Activated CD4-positive, alpha-beta T cell treated with anti-CD3 and anti-CD28 coated beads, Interleukin-2, amount 10 ng/mL, durations not matched to agents 24 days and 14 days (primary cell): ENCODE measurements around the gene MAP3K19. TPM values are rescaled to one million over a fixed set of nuclear protein-coding genes. Genes with fewer than 3 reads are reported as not detected.
"Not testable (repeated sequence)": the region's sequence is repeated elsewhere in the genome, so short reads cannot be mapped to it uniquely, and the experiment has no call there.

ENCODE experiments used
- DNase-seq: peaks from one replicate; pipeline ENCODE4 v3.0.0; 2022
- H3K27ac Mint-ChIP-seq: one replicate; pipeline ENCODE4 v1.8.0; 2022; ENCODE audit warnings: mild to moderate bottlenecking, mixed read lengths
- H3K27me3 Mint-ChIP-seq: one replicate; pipeline ENCODE4 v1.8.0; 2022; ENCODE audit warnings: mixed read lengths
- H3K36me3 Mint-ChIP-seq: one replicate; pipeline ENCODE4 v1.8.0; 2022; ENCODE audit warnings: low read depth, mild to moderate bottlenecking, mixed read lengths
- H3K4me1 Mint-ChIP-seq: one replicate; pipeline ENCODE4 v1.8.0; 2021; ENCODE audit warnings: mixed read lengths
- H3K4me3 Mint-ChIP-seq: one replicate; pipeline ENCODE4 v1.8.0; 2022; ENCODE audit warnings: mild to moderate bottlenecking, moderate library complexity, mixed read lengths
- H3K9me3 Mint-ChIP-seq: one replicate; pipeline ENCODE4 v1.8.0; 2021; ENCODE audit warnings: mixed read lengths
- intact Hi-C: fragments of 100-400 bp; cut with micrococcal nuclease; formaldehyde crosslinking; loops from one replicate; pipeline ENCODE4 v1.15.1; 2023
- total RNA-seq: library from RNA; stranded (reverse); gene quantifications from 2 replicates; pipeline ENCODE4 v1.2.3, GENCODE V29; 2022

MAP3K19 gene
- total RNA-seq, 1 donor from 2014 or later, result not detected

DNA sequence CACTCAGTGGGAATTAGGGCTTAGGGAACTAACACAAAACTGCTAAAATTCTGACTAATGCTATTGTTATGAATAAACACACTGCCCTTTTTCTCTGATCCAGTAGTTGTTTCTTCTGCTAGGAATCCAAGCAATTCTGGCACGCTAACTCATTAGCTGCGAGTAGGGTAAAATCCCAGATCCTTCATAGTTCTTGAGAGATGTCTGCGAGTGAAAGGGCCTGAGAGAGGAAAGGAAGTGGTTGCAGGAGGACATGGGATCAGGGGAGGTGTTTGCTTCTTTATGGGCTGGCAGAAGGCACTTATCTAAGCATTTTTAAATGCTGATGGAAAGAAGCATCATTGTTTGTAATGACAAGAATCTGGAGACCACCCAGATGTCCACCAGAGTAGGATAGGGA lies 9.4 kb downstream of the MAP3K19 start:
- intact Hi-C loops, result no loop called here
- no peak overlapping the region for H3K27ac Mint-ChIP-seq
- H3K4me1 Mint-ChIP-seq, result no peaks in the 10 kb centered on the region
- DNase-seq, result no peak
- peaks cover 1% of the 10 kb centered on the region for H3K27me3 Mint-ChIP-seq
- no peaks in the 10 kb centered on the region for H3K9me3 Mint-ChIP-seq
- H3K36me3 Mint-ChIP-seq, result no peaks in the 10 kb centered on the region
- H3K4me3 Mint-ChIP-seq, result no peak overlapping the region

- H3K27me3 Mint-ChIP-seq, DNase-seq, H3K27ac Mint-ChIP-seq, H3K4me3 Mint-ChIP-seq, H3K36me3 Mint-ChIP-seq, H3K4me1 Mint-ChIP-seq, intact Hi-C loops: not testable (repeated sequence)
- H3K9me3 Mint-ChIP-seq, result peaks cover 11% of the 10 kb centered on the region
These were observed 14.0 kb downstream of the MAP3K19 start for GRCh38 chr2:135033216-135033615.

DNA sequence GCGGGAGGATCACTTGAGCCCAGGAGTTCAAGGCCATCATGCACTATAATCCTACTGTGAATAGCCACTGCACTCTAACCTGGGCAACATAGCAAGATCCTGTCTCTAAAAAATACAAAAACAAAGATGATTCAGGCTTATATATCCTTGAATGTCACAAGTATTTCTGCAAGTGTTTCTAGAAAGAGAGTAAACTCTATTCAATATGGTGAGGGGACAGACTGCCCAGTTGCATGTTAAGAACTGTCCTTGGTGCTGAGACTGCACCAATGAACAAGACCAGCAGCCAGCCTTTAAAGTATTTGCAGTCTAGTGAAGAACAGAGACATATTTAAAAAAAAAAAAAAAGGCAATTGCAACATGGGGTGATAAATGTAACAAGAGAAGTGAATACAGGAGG lies 16.4 kb downstream of the MAP3K19 start:
- intact Hi-C loops, result no loop called here
- H3K4me3 Mint-ChIP-seq, result no peak overlapping the region
- peaks cover 11% of the 10 kb centered on the region for H3K9me3 Mint-ChIP-seq

GRCh38 chr2:135029481-135030134 lies 17.6 kb downstream of the MAP3K19 start:
- peaks cover 2% of the 10 kb centered on the region for H3K4me1 Mint-ChIP-seq
- H3K4me3 Mint-ChIP-seq, result no peak overlapping the region
- H3K27ac Mint-ChIP-seq, result no peak overlapping the region
- DNase-seq, result no peak
- H3K36me3 Mint-ChIP-seq, result no peaks in the 10 kb centered on the region
- H3K27me3 Mint-ChIP-seq, result no peaks in the 10 kb centered on the region
- peaks cover 14% of the 10 kb centered on the region for H3K9me3 Mint-ChIP-seq
- intact Hi-C loops, result no loop called here

More for the DNA sequence above, 16.4 kb downstream of the MAP3K19 start:
- Mint-ChIP-seq H3K36me3 (no peaks in the 10 kb centered on the region), H3K27ac (no peak overlapping the region), H3K4me1 (peaks cover 2% of the 10 kb centered on the region), H3K27me3 (no peaks in the 10 kb centered on the region)
- DNase-seq, result no peak

GRCh38 chr2:135023886-135024485 lies 23.3 kb downstream of the MAP3K19 start:
- Mint-ChIP-seq H3K4me3 (no peak overlapping the region), H3K27me3 (no peaks in the 10 kb centered on the region), H3K4me1 (peaks cover 21% of the 10 kb centered on the region), H3K27ac (no peak overlapping the region), H3K36me3 (no peaks in the 10 kb centered on the region), H3K9me3 (peaks cover 24% of the 10 kb centered on the region)
- intact Hi-C loops, result no loop called here
- no peak for DNase-seq

DNA sequence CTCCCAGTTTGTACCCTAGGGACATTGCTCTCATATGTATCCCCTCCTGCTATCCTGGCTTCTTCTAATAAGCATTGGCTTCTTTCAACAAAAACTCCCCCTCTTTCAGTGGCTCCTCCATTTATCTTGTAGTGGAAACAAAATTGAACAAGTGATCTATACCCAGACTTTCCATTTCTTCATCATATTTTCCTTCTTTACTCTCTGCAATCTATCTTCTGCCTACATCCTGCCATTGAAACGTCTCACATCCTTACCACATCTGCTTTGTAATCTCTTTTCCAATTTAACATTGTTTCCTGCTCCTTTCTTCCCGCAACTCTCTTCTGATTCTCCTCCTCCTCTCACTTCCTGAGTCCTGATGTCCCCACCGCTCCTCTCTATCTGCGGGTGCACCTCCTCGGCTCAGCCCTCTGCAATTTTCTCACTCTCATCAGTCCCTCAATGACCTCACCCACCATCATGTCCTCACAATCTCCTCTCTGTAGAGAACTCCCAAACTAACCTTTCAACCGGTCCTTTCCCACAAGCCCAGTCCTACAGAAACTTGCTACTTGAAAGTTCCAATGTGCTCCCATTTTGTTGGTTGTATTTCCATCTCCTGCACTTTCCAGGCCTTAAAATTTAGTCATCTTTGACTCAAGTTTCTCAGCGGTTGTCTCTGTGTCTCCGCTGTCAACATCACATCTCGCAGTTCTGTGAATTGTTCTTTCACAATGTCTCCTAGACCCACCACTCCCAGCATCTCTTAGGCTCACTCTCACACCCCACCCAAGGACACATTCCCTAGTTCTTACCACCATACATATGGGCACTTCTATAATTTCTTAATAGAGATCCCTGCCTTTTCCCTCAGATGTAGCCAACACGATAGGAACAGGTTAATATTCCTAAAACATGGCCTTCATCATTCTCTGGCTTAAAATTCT lies 24.0 kb downstream of the MAP3K19 start:
- H3K27me3 Mint-ChIP-seq, result no peaks in the 10 kb centered on the region
- H3K27ac Mint-ChIP-seq, result peak overlapping the region; percentile 25
- no peak overlapping the region for H3K4me3 Mint-ChIP-seq
- DNase-seq, result no peak
- H3K36me3 Mint-ChIP-seq, result no peaks in the 10 kb centered on the region
- H3K9me3 Mint-ChIP-seq, result peaks cover 24% of the 10 kb centered on the region
- peaks cover 21% of the 10 kb centered on the region for H3K4me1 Mint-ChIP-seq
- intact Hi-C loops, result no loop called here

GRCh38 chr2:135021618-135022017 lies 25.6 kb downstream of the MAP3K19 start:
- H3K4me1 Mint-ChIP-seq, result peaks cover 19% of the 10 kb centered on the region
- no peak for DNase-seq
- intact Hi-C loops, result no loop called here
- no peaks in the 10 kb centered on the region for H3K36me3 Mint-ChIP-seq
- H3K27ac Mint-ChIP-seq, result no peak overlapping the region
- H3K27me3 Mint-ChIP-seq, result no peaks in the 10 kb centered on the region
- peaks cover 24% of the 10 kb centered on the region for H3K9me3 Mint-ChIP-seq
- H3K4me3 Mint-ChIP-seq, result no peak overlapping the region

GRCh38 chr2:135011633-135012032 lies 35.6 kb downstream of the MAP3K19 start:
- Mint-ChIP-seq H3K27me3 (peaks cover 14% of the 10 kb centered on the region), H3K9me3 (no peaks in the 10 kb centered on the region), H3K27ac (no peak overlapping the region), H3K4me3 (no peak overlapping the region), H3K36me3 (no peaks in the 10 kb centered on the region), H3K4me1 (peaks cover 3% of the 10 kb centered on the region)
- intact Hi-C loops, result no loop called here
- DNase-seq, result no peak

- Mint-ChIP-seq H3K27ac (no peak overlapping the region), H3K36me3 (no peaks in the 10 kb centered on the region), H3K9me3 (no peaks in the 10 kb centered on the region), H3K4me3 (no peak overlapping the region), H3K27me3 (peaks cover 22% of the 10 kb centered on the region), H3K4me1 (peaks cover 3% of the 10 kb centered on the region)
- DNase-seq, result no peak
- intact Hi-C loops, result no loop called here
These were observed 36.9 kb downstream of the MAP3K19 start for GRCh38 chr2:135010200-135010942.

DNA sequence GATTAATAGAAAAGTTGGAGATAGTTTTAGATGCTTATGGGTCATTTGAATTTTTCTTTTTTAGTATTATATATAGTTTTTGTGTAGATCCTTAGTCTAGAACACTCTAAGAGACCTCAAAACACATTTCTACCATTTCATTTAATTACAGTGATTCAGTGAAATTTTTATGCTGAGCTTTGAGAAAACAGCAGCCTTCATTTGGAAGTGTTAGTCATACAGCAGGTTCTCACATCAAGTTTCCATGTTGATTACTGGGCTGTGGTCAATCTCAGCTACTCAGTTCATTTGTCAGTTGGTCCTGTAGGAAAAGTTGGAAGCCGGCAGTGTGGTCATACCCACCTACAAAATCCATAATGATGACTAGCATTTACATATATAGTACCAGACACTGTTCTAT lies 37.9 kb downstream of the MAP3K19 start:
- Mint-ChIP-seq H3K9me3 (no peaks in the 10 kb centered on the region), H3K4me3 (no peak overlapping the region), H3K4me1 (peaks cover 6% of the 10 kb centered on the region), H3K36me3 (no peaks in the 10 kb centered on the region), H3K27ac (no peak overlapping the region), H3K27me3 (peaks cover 26% of the 10 kb centered on the region)
- intact Hi-C loops, result loop anchor here (10.0 kb wide), 2 partner anchors 245 to 465 kb away; no protein-coding TSS in a partner anchor
- DNase-seq, result no peak

DNA sequence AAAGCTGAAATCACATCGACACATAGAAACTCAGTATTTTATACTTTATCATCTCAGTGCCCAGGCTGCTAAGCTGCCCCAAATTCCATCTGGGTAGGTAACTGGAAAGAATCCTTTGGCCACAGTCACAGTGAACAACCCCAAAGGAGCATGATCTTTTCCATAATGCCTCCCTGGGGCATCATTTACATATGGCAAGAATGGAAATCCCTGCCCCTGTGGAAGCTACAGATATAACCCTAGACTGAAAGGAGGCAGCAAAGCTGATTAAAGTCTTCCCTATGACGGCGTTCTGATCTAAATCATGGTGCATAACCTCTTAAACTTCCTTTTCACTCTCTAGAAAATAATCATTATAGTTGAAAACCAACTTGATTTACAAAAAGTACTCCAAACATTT lies 41.5 kb downstream of the MAP3K19 start:
- Mint-ChIP-seq H3K27ac (no peak overlapping the region), H3K27me3 (peaks cover 21% of the 10 kb centered on the region), H3K9me3 (no peaks in the 10 kb centered on the region), H3K4me1 (peaks cover 8% of the 10 kb centered on the region), H3K4me3 (no peak overlapping the region), H3K36me3 (no peaks in the 10 kb centered on the region)
- DNase-seq, result no peak
- intact Hi-C loops, result loop anchor here (2.0 to 10.0 kb wide), 4 partner anchors 47 to 595 kb away; partner anchors contain the start of gene RAB3GAP1

DNA sequence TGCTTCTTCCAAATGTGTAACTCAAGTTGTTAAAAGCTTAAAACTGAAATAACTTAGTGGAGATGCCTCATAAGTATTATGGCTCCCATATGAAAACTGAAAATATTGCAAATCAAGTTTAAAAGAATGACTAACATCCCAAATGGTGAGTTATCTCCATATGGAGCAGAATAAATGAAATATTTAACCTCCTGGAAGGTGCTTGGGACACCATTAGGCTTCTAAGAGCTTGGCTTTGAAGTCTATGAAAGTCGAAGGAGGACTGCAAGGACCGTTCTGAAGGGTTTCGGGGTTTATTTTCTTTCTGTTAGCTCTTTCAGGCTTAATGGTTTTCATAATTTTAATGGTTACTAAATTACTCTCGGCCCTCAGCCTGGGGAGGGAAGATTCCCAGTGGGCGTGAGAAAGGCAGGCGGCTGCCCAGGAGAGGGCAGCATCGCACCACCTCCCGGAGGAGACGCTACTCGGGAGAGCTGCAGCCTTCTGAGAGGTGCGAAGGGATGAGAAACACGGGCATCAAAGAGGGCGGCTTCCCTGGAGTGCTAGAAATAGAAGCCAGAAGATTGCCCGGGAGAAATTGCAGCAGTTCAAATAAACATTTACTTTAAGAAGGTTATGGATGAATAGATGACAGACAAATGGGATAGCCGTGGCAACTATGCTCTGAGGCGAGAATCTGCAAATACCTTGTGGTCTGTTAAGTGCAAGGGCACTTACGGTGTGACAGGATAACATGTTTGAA lies 43.1 kb downstream of the MAP3K19 start:
- Mint-ChIP-seq H3K27ac (no peak overlapping the region), H3K4me3 (peak overlapping the region; percentile 30), H3K27me3 (peaks cover 21% of the 10 kb centered on the region), H3K9me3 (no peaks in the 10 kb centered on the region), H3K36me3 (no peaks in the 10 kb centered on the region), H3K4me1 (peaks cover 5% of the 10 kb centered on the region)
- DNase-seq, result peak; percentile 91
- intact Hi-C loops, result loop anchor here (1.0 to 10.0 kb wide), 7 partner anchors 49 to 793 kb away; partner anchors contain the start of gene RAB3GAP1

GRCh38 chr2:135002836-135003235 lies 44.4 kb downstream of the MAP3K19 start:
- Mint-ChIP-seq H3K27ac (no peak overlapping the region), H3K27me3 (peaks cover 24% of the 10 kb centered on the region), H3K4me1 (peaks cover 5% of the 10 kb centered on the region), H3K4me3 (no peak overlapping the region), H3K9me3 (no peaks in the 10 kb centered on the region), H3K36me3 (no peaks in the 10 kb centered on the region)
- DNase-seq, result no peak
- intact Hi-C loops, result loop anchor here (5.0 to 10.0 kb wide), 3 partner anchors 252 to 794 kb away; no protein-coding TSS in a partner anchor
